Stomach (tissue), 9 donors: ENCODE data around the gene C18orf63. TPM values are rescaled to one million over a fixed set of nuclear protein-coding genes. Genes with fewer than 3 reads are reported as not detected.
"Not testable (repeated sequence)": the region's sequence is repeated elsewhere in the genome, so short reads cannot be mapped to it uniquely, and the experiment has no call there.

Experiments used
- DNase-seq, 2 donors: peaks; one replicate each; pipeline versions ENCODE4 v3.0.0 to v3.0.0-alpha.2; 2013 to 2019
- H3K27ac ChIP-seq, 5 donors: fragments of 200-600 bp in 4 of 5; sonication (generic) in 4 of 5; one replicate each; pipeline ENCODE4 v1.5.1; 2013 to 2019; ENCODE audit warnings: mild to moderate bottlenecking in 1 of 5, moderate library complexity in 1 of 5
- H3K27me3 ChIP-seq, 3 donors: fragments of 200-600 bp; sonication (generic); one replicate each; pipeline ENCODE4 v1.5.1; 2017 to 2019; ENCODE audit warnings: mixed run types in 1 of 3
- H3K36me3 ChIP-seq, 4 donors: fragments of 200-600 bp; sonication (generic); 1 replicate in 3 of 4; 2 replicates in 1 of 4; pipeline ENCODE4 v1.5.1; 2016 to 2019
- H3K4me1 ChIP-seq, 4 donors: fragments of 200-600 bp; sonication (generic); one replicate each; pipeline ENCODE4 v1.5.1; 2016 to 2019
- H3K4me3 ChIP-seq, 4 donors: fragments of 200-600 bp; sonication (generic) in 3 of 4; one replicate each; pipeline ENCODE4 v1.5.1; 2016 to 2019; ENCODE audit warnings: mild to moderate bottlenecking in 1 of 4
- H3K9me3 ChIP-seq, 4 donors: fragments of 200-600 bp; sonication (generic); one replicate each; pipeline ENCODE4 v1.5.1; 2016 to 2019
- EP300 ChIP-seq: sonication (generic); formaldehyde crosslinking; IDR thresholded peaks from one replicate; pipeline ENCODE4 v1.6.1; 2017; ENCODE audit warnings: antibody characterized with exemption
- POLR2A ChIP-seq, 4 donors: fragments of 450-650 bp; IDR thresholded peaks; one replicate each; pipeline ENCODE4 v1.6.1; 2016; ENCODE audit warnings: antibody characterized with exemption in 4 of 4, control low read depth in 2 of 4, mild to moderate bottlenecking in 1 of 4, moderate library complexity in 1 of 4
- POLR2AphosphoS5 ChIP-seq, 3 donors: sonication (generic); formaldehyde crosslinking; IDR thresholded peaks; one replicate each; pipeline ENCODE4 v1.6.1; 2016; ENCODE audit warnings: antibody characterized with exemption in 3 of 3
- WGBS, 5 donors: extraction: QIAGEN DNeasy Blood & Tissue Kit in 3 of 5; methylation state at CpG; one replicate each; pipeline versions ENCODE4 v1.1.5 to v1.1.7; 2013 to 2018; 5-methylcytosine and 5-hydroxymethylcytosine counted together
- intact Hi-C: fragments of 100-400 bp; cut with DNase I; formaldehyde crosslinking; loops from one replicate; pipeline ENCODE4 v1.15.1; 2023; ENCODE audit warnings: low total_unique reads
- polyA plus RNA-seq, 3 donors: library from polyadenylated mRNA; stranded (reverse); fragments of 200-250 nt; gene quantifications; one replicate each; pipeline ENCODE4 v1.2.3, GENCODE V29; 2013
- total RNA-seq, 5 donors: library from RNA; depleted of rRNA; stranded (reverse); fragments of >200 nt; gene quantifications; one replicate each; pipeline versions ENCODE4 v1.1.0 to v1.2.3, GENCODE V29; 2014 to 2016
- TF ChIP-seq, protein P1 (sequence below), 7 experiments: fragments of 450-650 bp in 4 of 7; fragments of 200-600 bp in 3 of 7; sonication (generic) in 3 of 7; IDR thresholded peaks; one replicate each; pipeline ENCODE4 v1.5.1; 2016 to 2019; ENCODE audit warnings: antibody characterized with exemption in 7 of 7, control low read depth in 2 of 7, mild to moderate bottlenecking in 1 of 7
- donor health status: healthy with polysubstance abuse.
- donor health status: Bipolar disorder and iron deficiency.
- donor health status: healthy.

Gene C18orf63
- total and polyA plus RNA-seq, 8 donors: not detected

DNA sequence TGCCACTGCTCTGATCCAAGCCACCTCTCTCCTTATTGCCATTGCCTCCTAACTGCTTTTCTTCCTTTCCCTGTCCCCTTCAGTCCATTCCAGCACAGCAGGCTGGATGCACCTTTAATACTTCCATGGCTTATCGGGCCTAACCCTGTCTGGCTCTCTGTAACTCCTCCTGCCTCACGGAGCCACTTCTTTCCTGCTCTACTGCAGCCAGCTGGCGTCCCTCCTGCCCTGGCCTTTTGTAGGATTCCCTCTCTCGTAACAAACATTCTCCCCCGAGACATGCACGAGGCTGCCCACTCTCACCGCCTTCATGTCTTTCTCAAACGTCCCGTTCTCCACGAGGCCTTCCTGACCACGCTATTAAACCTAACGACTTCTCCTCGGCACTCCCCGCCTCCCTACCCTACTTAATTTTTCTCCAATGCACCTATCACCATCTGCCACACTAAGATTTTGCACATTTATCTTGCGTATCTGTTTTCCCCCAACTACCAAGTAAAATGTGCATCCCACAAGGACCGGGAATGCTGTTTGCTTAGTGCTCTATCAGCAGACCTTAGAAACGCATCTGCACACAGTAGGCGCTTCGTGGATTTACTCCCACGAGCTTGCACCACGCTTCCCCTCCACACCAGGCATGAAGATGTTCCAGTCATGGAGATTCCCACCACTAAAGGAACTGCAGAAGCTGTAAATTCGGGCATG is 728 bp upstream of the C18orf63 start:
- Histone ChIP-seq H3K27me3 (no peaks in the 10 kb centered on the region), H3K4me3 (no peak overlapping the region), H3K9me3 (no peaks in the 10 kb centered on the region), H3K36me3 (no peaks in the 10 kb centered on the region), H3K4me1 (no peaks in the 10 kb centered on the region), H3K27ac (no peak overlapping the region)
- TF ChIP-seq, protein P1, sequence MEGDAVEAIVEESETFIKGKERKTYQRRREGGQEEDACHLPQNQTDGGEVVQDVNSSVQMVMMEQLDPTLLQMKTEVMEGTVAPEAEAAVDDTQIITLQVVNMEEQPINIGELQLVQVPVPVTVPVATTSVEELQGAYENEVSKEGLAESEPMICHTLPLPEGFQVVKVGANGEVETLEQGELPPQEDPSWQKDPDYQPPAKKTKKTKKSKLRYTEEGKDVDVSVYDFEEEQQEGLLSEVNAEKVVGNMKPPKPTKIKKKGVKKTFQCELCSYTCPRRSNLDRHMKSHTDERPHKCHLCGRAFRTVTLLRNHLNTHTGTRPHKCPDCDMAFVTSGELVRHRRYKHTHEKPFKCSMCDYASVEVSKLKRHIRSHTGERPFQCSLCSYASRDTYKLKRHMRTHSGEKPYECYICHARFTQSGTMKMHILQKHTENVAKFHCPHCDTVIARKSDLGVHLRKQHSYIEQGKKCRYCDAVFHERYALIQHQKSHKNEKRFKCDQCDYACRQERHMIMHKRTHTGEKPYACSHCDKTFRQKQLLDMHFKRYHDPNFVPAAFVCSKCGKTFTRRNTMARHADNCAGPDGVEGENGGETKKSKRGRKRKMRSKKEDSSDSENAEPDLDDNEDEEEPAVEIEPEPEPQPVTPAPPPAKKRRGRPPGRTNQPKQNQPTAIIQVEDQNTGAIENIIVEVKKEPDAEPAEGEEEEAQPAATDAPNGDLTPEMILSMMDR (IDR thresholded peaks at IDR 0.05): no peak
- TF ChIP-seq POLR2A (IDR thresholded peaks at IDR 0.05) (no peak), POLR2AphosphoS5 (IDR thresholded peaks at IDR 0.05) (no peak), EP300 (no peak)
- no peak for DNase-seq
- intact Hi-C loops: no loop called here
- 87 to 91% (median 90%) methylated on average over 22 of the region's 22 CpGs for WGBS, 5 donors

- Histone ChIP-seq H3K27ac (no peak overlapping the region), H3K36me3 (no peaks in the 10 kb centered on the region), H3K4me1 (no peaks in the 10 kb centered on the region), H3K27me3 (no peaks in the 10 kb centered on the region), H3K9me3 (no peaks in the 10 kb centered on the region), H3K4me3 (no peak overlapping the region)
- WGBS, 5 donors: 82 to 87% (median 85%) methylated on average over 28 to 29 of the region's 29 CpGs
- no peak for DNase-seq
- intact Hi-C loops: no loop called here
- TF ChIP-seq, protein P1 (IDR thresholded peaks at IDR 0.05): no peak
- TF ChIP-seq EP300: no peak
- no peak for TF ChIP-seq POLR2AphosphoS5 (IDR thresholded peaks at IDR 0.05)
- TF ChIP-seq POLR2A (IDR thresholded peaks at IDR 0.05): no peak
Measured at GRCh38 chr18:74316257-74317170, 875 bp downstream of the C18orf63 start.

DNA sequence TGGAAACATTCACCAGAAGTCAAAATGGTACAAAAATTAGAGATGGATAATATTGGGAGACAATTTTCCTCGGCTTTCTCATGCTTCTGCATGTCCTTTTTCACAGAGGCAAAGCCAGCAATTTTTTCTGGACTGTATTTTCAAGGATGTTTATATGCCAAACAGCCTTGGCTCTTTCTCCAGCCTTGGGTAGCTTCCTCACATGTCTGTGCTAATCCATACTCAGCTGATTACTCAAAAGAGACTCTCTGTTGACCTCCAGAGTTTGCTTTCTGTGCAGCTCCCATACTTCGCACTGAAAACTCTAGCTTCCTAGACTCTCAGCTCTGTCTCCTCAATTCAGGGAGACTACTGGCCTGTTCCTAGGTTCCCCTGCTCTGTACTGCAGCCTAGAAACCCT is 10.6 kb downstream of the C18orf63 start:
- no peaks in the 10 kb centered on the region for H3K4me1 ChIP-seq
- H3K27ac ChIP-seq: no peak overlapping the region
- H3K4me3 ChIP-seq: no peak overlapping the region
- DNase-seq: no peak
- no peaks in the 10 kb centered on the region for H3K36me3 ChIP-seq
- no peaks in the 10 kb centered on the region for H3K9me3 ChIP-seq
- no peaks in the 10 kb centered on the region for H3K27me3 ChIP-seq
- no peak for TF ChIP-seq POLR2A (IDR thresholded peaks at IDR 0.05)
- TF ChIP-seq EP300: no peak
- TF ChIP-seq, protein P1 (IDR thresholded peaks at IDR 0.05): no peak
- TF ChIP-seq POLR2AphosphoS5 (IDR thresholded peaks at IDR 0.05): no peak
- intact Hi-C loops: no loop called here
- 39 to 88% (median 77%) methylated on average over 2 of the region's 2 CpGs for WGBS, 5 donors

DNA sequence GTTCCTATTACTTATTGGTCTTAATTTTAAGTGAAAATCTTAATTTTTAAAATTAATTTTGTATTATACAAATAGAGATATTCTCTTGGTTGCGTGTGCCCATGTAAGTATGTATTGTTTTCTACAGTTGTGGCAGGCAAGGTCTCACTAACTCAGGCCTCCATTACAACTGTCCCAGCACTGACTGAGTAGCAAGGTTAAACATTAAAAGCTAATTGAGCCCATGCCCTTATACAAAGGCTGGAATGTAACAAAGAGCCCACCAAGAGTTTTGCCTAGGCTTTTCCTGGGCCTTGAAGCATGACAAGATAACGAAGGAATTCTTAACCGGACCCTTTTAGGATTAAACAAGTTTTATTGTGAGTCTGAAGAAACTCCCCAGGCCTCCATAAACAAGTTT is 11.2 kb downstream of the C18orf63 start:
- DNase-seq, H3K27me3 ChIP-seq, intact Hi-C loops, H3K4me1 ChIP-seq, H3K36me3 ChIP-seq, H3K4me3 ChIP-seq, H3K27ac ChIP-seq, H3K9me3 ChIP-seq: not testable (repeated sequence)
- 86 to 92% (median 87%) methylated on average over 3 of the region's 3 CpGs for WGBS, 5 donors
